GM19099 (cell line): ENCODE results near the gene NOPCHAP1.

Experiments used
- POLR2A ChIP-seq: IDR thresholded peaks from 3 replicates; pipeline ENCODE4 v1.6.1; 2011; ENCODE audit warnings: low read depth; ENCODE audit not compliant: insufficient read length; ENCODE audit errors: extremely low read depth

The NOPCHAP1 gene

GRCh38 chr12:104959335-104959841 is 26.7 kb upstream of the NOPCHAP1 start:
- no peak for TF ChIP-seq POLR2A

- no peak for TF ChIP-seq POLR2A
Measured at GRCh38 chr12:104960464-104960863, 25.7 kb upstream of the NOPCHAP1 start.

- TF ChIP-seq POLR2A, result no peak
Measured at GRCh38 chr12:104963757-104964156, 22.4 kb upstream of the NOPCHAP1 start.

DNA sequence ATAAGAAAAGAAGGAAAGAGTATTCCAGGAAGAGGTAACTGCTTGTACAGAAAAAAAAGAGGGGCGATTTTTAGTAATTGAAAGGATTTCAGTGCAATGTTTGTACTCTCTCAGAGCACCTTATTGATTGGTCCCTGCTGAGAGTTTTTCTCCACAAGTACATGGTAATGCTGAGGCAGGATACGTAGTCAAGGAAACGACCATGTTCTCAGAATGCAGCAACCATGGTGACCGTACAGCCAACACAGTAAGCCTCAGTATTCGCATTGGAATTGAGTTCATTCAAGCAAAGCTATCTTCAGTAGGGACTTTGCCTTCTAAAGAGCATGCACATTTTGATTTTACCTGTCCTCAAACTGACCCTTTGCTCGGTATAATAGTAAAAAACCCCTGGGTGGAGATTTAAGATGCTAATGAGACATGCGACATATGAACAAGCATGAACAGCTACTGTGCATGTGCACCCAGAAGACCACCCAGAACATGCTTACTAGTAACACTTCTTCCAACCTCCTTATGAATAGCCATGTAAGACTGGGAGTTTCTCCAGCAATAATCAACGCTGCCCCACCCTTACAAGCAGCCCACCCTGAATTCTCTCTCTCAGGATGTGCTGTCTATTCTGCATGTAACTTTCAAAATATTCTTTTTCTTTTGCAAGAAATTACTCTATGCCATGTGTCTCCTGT is 21.8 kb upstream of the NOPCHAP1 start:
- no peak for TF ChIP-seq POLR2A

GRCh38 chr12:104964856-104965205 is 21.3 kb upstream of the NOPCHAP1 start:
- no peak for TF ChIP-seq POLR2A

DNA sequence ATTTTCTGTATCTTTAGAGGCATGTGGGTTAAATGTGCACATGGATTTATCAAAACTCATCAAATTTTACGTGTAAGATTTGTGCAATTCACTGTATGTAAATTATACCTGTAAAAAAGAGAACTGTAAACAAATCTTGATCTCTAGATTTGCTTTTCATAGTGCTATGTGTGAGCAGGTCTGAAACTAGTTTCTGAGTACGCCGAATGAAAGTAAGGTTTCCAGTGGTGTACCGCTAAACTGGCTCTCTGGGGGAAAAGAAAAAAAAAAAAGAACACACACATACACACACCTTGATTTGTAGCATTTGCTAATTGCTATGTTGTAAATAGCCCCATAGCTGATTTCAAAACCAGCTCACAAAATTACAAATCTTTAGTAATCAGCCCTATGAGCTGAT is 19.4 kb upstream of the NOPCHAP1 start:
- no peak for TF ChIP-seq POLR2A

DNA sequence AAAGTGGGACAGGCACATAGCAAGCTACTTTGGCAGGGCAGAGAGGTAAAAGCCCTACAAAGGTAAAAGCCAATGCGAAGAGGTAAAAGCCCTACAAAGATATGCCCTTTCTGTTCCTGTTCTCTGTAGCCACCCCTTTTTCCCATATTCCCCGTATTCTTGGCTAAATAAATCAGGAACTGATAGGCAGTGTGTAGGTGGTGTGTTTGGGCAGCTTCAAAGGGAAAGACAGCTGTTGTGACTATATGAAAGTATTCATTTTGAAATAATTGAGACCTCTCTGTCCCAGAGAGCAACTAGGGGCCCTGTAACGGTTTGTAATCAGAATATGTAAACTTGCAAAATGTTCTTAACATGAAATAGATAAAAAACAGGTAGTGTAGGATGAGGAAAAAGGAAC is 16.8 kb upstream of the NOPCHAP1 start:
- no peak for TF ChIP-seq POLR2A

- no peak for TF ChIP-seq POLR2A
Measured at GRCh38 chr12:104971306-104971705, 14.8 kb upstream of the NOPCHAP1 start.

GRCh38 chr12:104973250-104973649 is 12.9 kb upstream of the NOPCHAP1 start:
- TF ChIP-seq POLR2A, result no peak

- no peak for TF ChIP-seq POLR2A
Measured at GRCh38 chr12:104974626-104975290, 11.4 kb upstream of the NOPCHAP1 start.

DNA sequence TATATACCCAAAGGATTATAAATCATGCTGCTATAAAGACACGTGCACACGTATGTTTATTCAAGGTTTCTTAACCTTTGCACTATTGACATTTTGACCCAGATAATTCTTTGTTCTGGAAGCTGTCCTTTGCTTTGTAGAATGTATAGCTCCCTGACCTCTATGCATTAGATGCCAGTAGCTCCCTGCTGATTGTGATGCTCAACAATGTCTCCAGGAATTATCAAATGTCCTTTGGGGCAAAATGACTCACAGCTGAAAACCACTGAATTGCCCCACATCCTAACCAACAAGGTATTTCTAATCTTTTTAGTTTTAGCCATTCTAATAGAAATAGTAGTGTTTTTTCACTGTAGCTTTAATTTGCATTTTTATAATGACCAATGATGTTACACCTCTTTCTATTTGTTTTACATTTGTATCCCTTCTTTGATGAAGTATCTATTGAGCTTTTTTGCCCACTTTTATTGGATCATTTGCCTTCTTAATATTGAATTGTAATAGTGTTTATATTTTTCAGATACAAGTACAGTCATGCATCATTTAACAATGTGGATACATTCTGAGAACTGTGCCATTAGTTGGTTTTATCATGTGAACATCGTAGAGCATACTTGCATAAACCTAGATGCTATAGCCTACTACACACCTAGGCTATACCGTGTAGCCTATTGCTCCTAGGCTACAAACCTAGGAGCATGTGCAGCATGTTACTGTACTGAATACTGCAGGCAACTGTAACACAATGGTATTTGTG is 10.4 kb upstream of the NOPCHAP1 start:
- no peak for TF ChIP-seq POLR2A

DNA sequence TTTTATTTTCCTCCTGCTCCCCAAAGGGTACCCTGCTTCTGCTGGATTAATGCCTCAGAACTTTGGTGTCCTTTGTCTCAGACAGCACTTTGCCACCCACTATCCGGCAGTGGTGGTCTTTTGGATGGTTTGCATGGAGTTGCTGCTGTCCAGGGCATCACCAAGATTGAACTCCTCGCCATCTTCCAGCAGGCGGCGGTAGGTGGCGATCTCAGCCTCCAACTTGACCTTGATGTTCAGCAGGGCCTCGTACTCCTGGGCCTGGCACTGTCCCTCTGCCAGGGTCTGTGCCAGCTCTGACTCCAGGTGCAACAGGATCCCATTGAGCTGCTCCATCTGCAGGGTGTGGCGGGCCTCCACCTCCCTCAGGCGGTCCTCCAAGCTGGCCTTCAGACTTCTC is 9.4 kb upstream of the NOPCHAP1 start:
- TF ChIP-seq POLR2A, result no peak

DNA sequence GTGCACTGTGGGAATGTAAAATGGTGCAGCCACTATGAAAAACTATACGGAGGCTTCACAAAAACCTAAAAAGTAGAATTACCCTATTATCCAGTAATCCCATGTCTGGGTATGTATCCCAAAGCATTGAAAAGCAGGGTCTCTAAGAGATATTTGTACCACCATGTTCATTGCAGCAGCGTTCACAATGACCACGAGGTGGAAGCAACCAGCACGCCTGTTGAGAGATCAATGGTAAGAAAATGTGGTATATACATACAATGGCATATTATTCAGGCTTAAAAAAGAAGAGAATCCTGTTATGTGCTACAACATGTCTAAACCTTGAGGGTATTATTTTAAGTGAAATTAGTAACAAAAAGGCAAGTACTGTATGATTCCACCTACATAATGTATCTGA is 910 bp upstream of the NOPCHAP1 start:
- no peak for TF ChIP-seq POLR2A

DNA sequence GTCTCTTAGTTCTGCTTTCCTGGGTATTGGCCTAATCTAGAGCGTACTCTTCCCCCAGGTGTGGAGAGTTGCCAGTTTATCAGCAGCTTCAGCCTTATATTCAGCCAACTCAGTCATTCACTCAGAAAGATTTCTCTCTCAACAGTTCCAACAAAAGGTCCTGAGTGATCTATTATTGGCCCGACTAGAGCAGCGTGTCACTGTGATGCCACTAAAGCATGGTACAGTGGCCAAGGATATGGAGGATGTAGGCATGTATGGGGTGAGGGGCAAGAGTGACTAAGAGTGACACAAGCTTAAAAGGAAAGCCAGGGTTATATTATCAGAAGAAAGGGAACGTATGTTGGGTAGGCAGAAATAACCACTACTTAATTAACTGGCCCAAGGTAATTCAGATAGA is 4.8 kb downstream of the NOPCHAP1 start:
- TF ChIP-seq POLR2A, result no peak

- TF ChIP-seq POLR2A, result no peak
Measured at GRCh38 chr12:104991565-104992128, 5.5 kb downstream of the NOPCHAP1 start.

- no peak for TF ChIP-seq POLR2A
Measured at GRCh38 chr12:104994336-104994735, 8.2 kb downstream of the NOPCHAP1 start.

DNA sequence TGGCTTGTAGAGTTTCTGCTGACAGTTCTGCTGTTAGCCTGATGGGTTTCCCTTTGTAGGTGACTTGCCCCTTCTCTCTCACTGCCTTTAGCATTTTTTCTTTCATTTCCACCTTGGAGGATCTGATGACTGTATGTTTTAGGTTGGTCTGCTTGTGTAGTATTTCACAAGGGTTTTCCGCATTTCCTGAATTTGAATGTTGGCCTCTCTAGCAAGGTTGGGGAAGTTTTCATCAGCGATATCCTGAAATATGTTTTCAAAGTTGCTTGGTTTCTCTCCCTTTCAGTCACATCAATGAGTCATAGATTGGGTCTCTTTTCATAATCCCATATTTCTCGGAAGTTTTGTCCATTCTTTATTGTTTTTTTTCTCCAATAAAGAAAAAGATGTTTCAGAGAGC is 11.4 kb downstream of the NOPCHAP1 start:
- no peak for TF ChIP-seq POLR2A
